GM12878 (cell line): ENCODE data around the gene CLEC6A. TPM values are rescaled to one million over a fixed set of nuclear protein-coding genes. Genes with fewer than 3 reads are reported as not detected.

Experiments used
- ATAC-seq: fragments of 200-7000 bp; cut with Tn5 transposase; 3 replicates; pipeline ENCODE4 v1.9.1; 2020; ENCODE audit warnings: mild to moderate bottlenecking, moderate library complexity
- BruUV-seq: library from RNA; stranded (reverse); fragments of 400-500 nt; replicated peaks from 2 replicates; lab custom pipeline; 2021; lab: Mats Ljungman, UMichigan
- CTCF ChIA-PET: fragments of 300-600 bp; sonication (Branson Sonifier 250); formaldehyde crosslinking; extraction: SDS; loops from one replicate; lab custom pipeline; 2021; ENCODE audit warnings: inconsistent platforms; lab: Yijun Ruan, JAX
- POLR2A ChIA-PET: fragments of 350-600 bp; formaldehyde crosslinking; extraction: SDS; loops from one replicate; lab custom pipeline; 2021; ENCODE audit warnings: inconsistent platforms; lab: Charles Lee
- RAD21 ChIA-PET: fragments of 300-600 bp; sonication (Branson Sonifier 250); formaldehyde crosslinking; loops from one replicate; lab custom pipeline; 2023; ENCODE audit warnings: antibody characterized with exemption; ENCODE audit not compliant: unreplicated experiment; lab: Charles Lee
- SMC1A ChIA-PET: fragments of 300-600 bp; sonication (Branson Sonifier 250); formaldehyde crosslinking; loops from one replicate; lab custom pipeline; 2023; ENCODE audit not compliant: unreplicated experiment, uncharacterized antibody; lab: Charles Lee
- DNase-seq: peaks from one replicate; pipeline ENCODE4 v3.0.0-alpha.2; 2011; ENCODE audit warnings: low read depth, low spot score
- FAIRE-seq: peaks from 3 replicates; lab custom pipeline; 2011; peaks lifted over from hg19 to GRCh38; lab: Jason Lieb, UNC
- H2AFZ ChIP-seq: 2 replicates; pipeline ENCODE4 v1.6.0; 2011; ENCODE audit warnings: low read depth, low read length, control low read depth; ENCODE audit not compliant: control insufficient read depth
- H3K27ac ChIP-seq: 2 replicates; pipeline ENCODE4 v1.5.1; 2011; ENCODE audit warnings: control low read depth; ENCODE audit not compliant: control insufficient read depth, insufficient read depth
- H3K27me3 ChIP-seq, 2 experiments: replicated peaks in 1 of 2; 2 replicates each; pipeline versions ENCODE4 v1.6.0 to v1.6.1; 2011; ENCODE audit warnings: low read length in 1 of 2; ENCODE audit not compliant: control insufficient read depth in 2 of 2, insufficient read depth in 2 of 2
- H3K36me3 ChIP-seq, 2 experiments: 2 replicates each; pipeline ENCODE4 v1.5.1; 2011; ENCODE audit warnings: low read length in 1 of 2; ENCODE audit not compliant: control insufficient read depth in 2 of 2, insufficient read depth in 2 of 2
- H3K4me1 ChIP-seq: 2 replicates; pipeline ENCODE4 v1.6.1; 2011; ENCODE audit warnings: mild to moderate bottlenecking, low read length, moderate library complexity, mixed read lengths; ENCODE audit not compliant: control insufficient read depth, insufficient read depth
- H3K4me2 ChIP-seq: 2 replicates; pipeline ENCODE4 v1.6.0; 2011; ENCODE audit warnings: control low read depth; ENCODE audit not compliant: control insufficient read depth, insufficient read depth
- H3K4me3 ChIP-seq: fragments of 200-600 bp; sonication (generic); 2 replicates; pipeline ENCODE4 v1.5.1; 2016
- H3K79me2 ChIP-seq: 2 replicates; pipeline ENCODE4 v1.6.0; 2011; ENCODE audit warnings: low read length; ENCODE audit not compliant: control insufficient read depth, insufficient read depth
- H3K9ac ChIP-seq: 2 replicates; pipeline ENCODE4 v1.8.0; 2011; ENCODE audit warnings: low read length, control low read depth, mixed read lengths; ENCODE audit not compliant: control insufficient read depth, insufficient read depth
- H3K9me3 ChIP-seq: replicated peaks from 3 replicates; pipeline ENCODE4 v1.5.1; 2011; ENCODE audit warnings: mild to moderate bottlenecking, low read length; ENCODE audit not compliant: control insufficient read depth, insufficient read depth
- H4K20me1 ChIP-seq: 2 replicates; pipeline ENCODE4 v1.6.0; 2011; ENCODE audit not compliant: control insufficient read depth, insufficient read depth
- BCLAF1 ChIP-seq: fragments of 450-650 bp; IDR thresholded peaks from 2 replicates; pipeline ENCODE4 v1.6.1; 2017; ENCODE audit warnings: antibody characterized with exemption, mild to moderate bottlenecking, moderate library complexity
- BHLHE40 ChIP-seq, 2 experiments: fragments of 450-650 bp in 1 of 2; IDR thresholded peaks; 2 replicates each; pipeline ENCODE4 v1.6.1; 2011 to 2017; ENCODE audit warnings: low read depth in 2 of 2, borderline replicate concordance in 1 of 2, improper control_type of control experiment in 1 of 2, low read length in 1 of 2, mild to moderate bottlenecking in 1 of 2
- CHD1 ChIP-seq: IDR thresholded peaks from 2 replicates; pipeline ENCODE4 v1.6.1; 2012; ENCODE audit warnings: low read depth, low read length, improper control_type of control experiment
- ELK1 ChIP-seq: IDR thresholded peaks from 2 replicates; pipeline ENCODE4 v1.6.1; 2012; ENCODE audit warnings: low read depth, low read length, improper control_type of control experiment
- FOS ChIP-seq: IDR thresholded peaks from 3 replicates; pipeline ENCODE4 v1.6.1; 2011; ENCODE audit warnings: borderline replicate concordance; ENCODE audit not compliant: insufficient read length; ENCODE audit errors: extremely low read depth
- FOXK2 ChIP-seq: fragments of 450-650 bp; IDR thresholded peaks from 2 replicates; pipeline ENCODE4 v1.6.1; 2017; ENCODE audit warnings: mild to moderate bottlenecking, moderate library complexity
- GATAD2B ChIP-seq: fragments of 450-650 bp; conservative IDR thresholded peaks from 2 replicates; pipeline ENCODE4 v1.6.1; 2017; ENCODE audit warnings: low read depth, mild to moderate bottlenecking, moderate library complexity
- HDAC6 ChIP-seq: fragments of 200-600 bp; sonication (generic); IDR thresholded peaks from one replicate; pipeline ENCODE4 v1.8.0; 2017; ENCODE audit warnings: antibody characterized with exemption; ENCODE audit not compliant: unreplicated experiment
- MXI1 ChIP-seq: fragments of 150-350 bp; IDR thresholded peaks from 2 replicates; pipeline ENCODE4 v1.6.1; 2011; ENCODE audit warnings: low read depth, mild to moderate bottlenecking, inconsistent platforms, low read length, improper control_type of control experiment
- SREBF1 ChIP-seq: IDR thresholded peaks from 2 replicates; pipeline ENCODE4 v1.6.1; 2012; ENCODE audit warnings: mild to moderate bottlenecking, low read length
- SUZ12 ChIP-seq: fragments of 200-600 bp; sonication (generic); IDR thresholded peaks from one replicate; pipeline ENCODE4 v1.6.1; 2018; ENCODE audit warnings: antibody characterized with exemption, mild to moderate bottlenecking; ENCODE audit not compliant: unreplicated experiment
- ZBTB33 ChIP-seq: fragments of 450-650 bp; IDR thresholded peaks from 2 replicates; pipeline ENCODE4 v1.6.1; 2017; ENCODE audit warnings: mild to moderate bottlenecking
- ZBTB4 ChIP-seq: fragments of 450-650 bp; formaldehyde crosslinking; IDR thresholded peaks from 2 replicates; pipeline ENCODE4 v1.4.0; 2022; ENCODE audit warnings: mild to moderate bottlenecking, moderate library complexity
- ZNF217 ChIP-seq: fragments of 450-650 bp; IDR thresholded peaks from 2 replicates; pipeline ENCODE4 v1.6.1; 2017; ENCODE audit warnings: antibody characterized with exemption, mild to moderate bottlenecking
- ZNF274 ChIP-seq: IDR thresholded peaks from one replicate; pipeline ENCODE4 v1.8.0; 2011; ENCODE audit not compliant: insufficient read length, insufficient read depth
- WGBS: methylation state at CpG from one replicate; pipeline ENCODE4 v1.1.6; 2016; ENCODE audit warnings: low lambda C conversion rate; ENCODE audit not compliant: insufficient replicate concordance, insufficient coverage; ENCODE audit errors: missing lambda C conversion rate; 5-methylcytosine and 5-hydroxymethylcytosine counted together
- in situ Hi-C: fragments of 300-500 bp; cut with MboI; formaldehyde crosslinking; loops from 9 replicates; pipeline ENCODE4 v1.14.3; 2018; ENCODE audit warnings: mixed read lengths
- intact Hi-C: fragments of 100-400 bp; cut with micrococcal nuclease; formaldehyde crosslinking; loops from one replicate; pipeline ENCODE4 v1.14.2; 2022; ENCODE audit not compliant: unreplicated experiment
- polyA plus RNA-seq, 11 experiments: library from polyadenylated mRNA; depleted of rRNA in 4 of 11; unstranded in 6 of 11; stranded (reverse) in 5 of 11; fragments of >200 nt; fragmentation: Nextera tagmentation in 4 of 11; fragmentation: Illumina TruSeq in 1 of 11; extraction: Ambion mirVana in 4 of 11; extraction: Trizol in 1 of 11; gene quantifications; 1 replicate in 1 of 11; 2 replicates in 10 of 11; pipeline versions ENCODE4 v1.2.1 to v1.2.3, GENCODE V29; 2011 to 2016; ENCODE audit warnings: inconsistent platforms in 2 of 11, missing spikeins in 2 of 11, low read depth in 1 of 11
- total RNA-seq, 4 experiments: library from RNA; depleted of rRNA in 3 of 4; stranded (reverse); fragments of >200 nt in 3 of 4; fragmentation: Illumina TruSeq in 1 of 4; extraction: Trizol in 1 of 4; gene quantifications; 2 replicates each; pipeline versions ENCODE4 v1.2.1 to v1.2.3, GENCODE V29; 2013 to 2021

The CLEC6A gene
- total and polyA plus RNA-seq, 10 of the 15 experiments (the other 5 are each of a cell fraction or from before 2014, with no cell fraction given) = not detected

- Histone ChIP-seq H2AFZ (no peak overlapping the region), H3K9me3 (no peaks in the 10 kb centered on the region), H3K4me3 (no peak overlapping the region), H3K4me2 (no peak overlapping the region), H3K4me1 (no peaks in the 10 kb centered on the region), H3K36me3 (no peaks in the 10 kb centered on the region), H3K27ac (no peak overlapping the region), H3K79me2 (no peaks in the 10 kb centered on the region), H3K27me3 (peaks cover 0 to 1% of the 10 kb centered on the region in 2 experiments; a peak in 1 of 4 replicates), H4K20me1 (no peaks in the 10 kb centered on the region), H3K9ac (no peak overlapping the region)
- DNase-seq = no peak
- ChIA-PET POLR2A (interaction anchor here (0.5 kb wide), 1 partner anchor 23 kb away, joined by 3 read pairs; no protein-coding TSS in a partner anchor), SMC1A (no interaction called here), RAD21 (no interaction called here), CTCF (no interaction called here)
- no peak for ATAC-seq
- BruUV-seq = no TSS peak
- in situ Hi-C loops (no loop called here), intact Hi-C loops (no loop called here)
- WGBS = 6% methylated on average over 2 of the region's 2 CpGs
- no peak for FAIRE-seq
- TF ChIP-seq FOXK2 (no peak), GATAD2B (no peak), SUZ12 (no peak), ZNF217 (no peak), ZBTB33 (no peak), CHD1 (no peak), ZNF274 (no peak), HDAC6 (no peak), BHLHE40 (IDR thresholded peaks at IDR 0.05; ENCODE audit: borderline replicate concordance in 1 of 2, low read depth in 2 of 2, low read length in 1 of 2) (no peak), ELK1 (no peak), ZBTB4 (CRISPR knock-in tag) (no peak), MXI1 (no peak), FOS (no peak), BCLAF1 (no peak), SREBF1 (no peak)
Measured at GRCh38 chr12:8461426-8461825, 5.7 kb downstream of the CLEC6A start.
